ENCODE data around the gene KCNB1.

Gene KCNB1

GRCh38 chr20:49516916-49517804, 34.7 kb upstream of the KCNB1 start:
- no peak overlapping the region for H3K4me3 ChIP-seq
- no peaks in the 10 kb centered on the region for H3K27me3 ChIP-seq
- H3K36me3 ChIP-seq, result peaks cover 28 to 58% (median 44%) of the 10 kb centered on the region in 3 donors
- no peak for TF ChIP-seq CTCF (IDR thresholded peaks at IDR 0.05)
- intact Hi-C loops (cut with DNase I; ENCODE audit: low total_unique reads), result no loop called here
- H3K27ac ChIP-seq, result peak overlapping the region; percentile 43 to 75
- H3K4me1 ChIP-seq, result peaks cover 0 to 69% (median 9%) of the 10 kb centered on the region in 4 donors
- H3K9me3 ChIP-seq, result no peaks in the 10 kb centered on the region
- DNase-seq, result no peak

GRCh38 chr20:49515586-49515985, 33.1 kb upstream of the KCNB1 start:
- Histone ChIP-seq H3K27me3 (no peaks in the 10 kb centered on the region), H3K36me3 (peaks cover 34 to 58% (median 44%) of the 10 kb centered on the region in 3 donors), H3K27ac (peak overlapping the region in 1 of 2 donors; percentile 75), H3K4me3 (no peak overlapping the region), H3K9me3 (no peaks in the 10 kb centered on the region), H3K4me1 (peaks cover 0 to 70% (median 19%) of the 10 kb centered on the region in 4 donors)
- no peak for DNase-seq
- no peak for TF ChIP-seq CTCF (IDR thresholded peaks at IDR 0.05)
- intact Hi-C loops (cut with DNase I; ENCODE audit: low total_unique reads), result no loop called here

GRCh38 chr20:49513517-49513916, 31.0 kb upstream of the KCNB1 start:
- intact Hi-C loops (cut with DNase I; ENCODE audit: low total_unique reads), result no loop called here
- H3K4me1 ChIP-seq, result peaks cover 0 to 75% (median 35%) of the 10 kb centered on the region in 4 donors
- H3K27ac ChIP-seq, result peak overlapping the region; percentile 62 to 75

GRCh38 chr20:49513009-49513408, 30.5 kb upstream of the KCNB1 start:
- H3K27me3 ChIP-seq, result no peaks in the 10 kb centered on the region
- H3K4me3 ChIP-seq, result no peak overlapping the region
- peak overlapping the region; percentile 62 to 75 for H3K27ac ChIP-seq
- peaks cover 37 to 58% (median 37%) of the 10 kb centered on the region in 3 donors for H3K36me3 ChIP-seq
- intact Hi-C loops (cut with DNase I; ENCODE audit: low total_unique reads), result no loop called here
- no peak for TF ChIP-seq CTCF (IDR thresholded peaks at IDR 0.05)
- H3K9me3 ChIP-seq, result no peaks in the 10 kb centered on the region
- no peak for DNase-seq
- peaks cover 0 to 75% (median 39%) of the 10 kb centered on the region in 4 donors for H3K4me1 ChIP-seq

More at GRCh38 chr20:49513517-49513916, 31.0 kb upstream of the KCNB1 start:
- no peak for TF ChIP-seq CTCF (IDR thresholded peaks at IDR 0.05)
- no peak for DNase-seq
- H3K9me3 ChIP-seq, result no peaks in the 10 kb centered on the region
- H3K4me3 ChIP-seq, result no peak overlapping the region
- H3K27me3 ChIP-seq, result no peaks in the 10 kb centered on the region
- peaks cover 34 to 56% (median 37%) of the 10 kb centered on the region in 3 donors for H3K36me3 ChIP-seq

- peak overlapping the region; percentile 62 to 80 for H3K27ac ChIP-seq
- TF ChIP-seq CTCF (IDR thresholded peaks at IDR 0.05), result no peak
- intact Hi-C loops (cut with DNase I; ENCODE audit: low total_unique reads), result no loop called here
These were observed 29.5 kb upstream of the KCNB1 start for GRCh38 chr20:49511788-49512525.

More at GRCh38 chr20:49511788-49512525, 29.5 kb upstream of the KCNB1 start:
- Histone ChIP-seq H3K27me3 (no peaks in the 10 kb centered on the region), H3K4me3 (no peak overlapping the region), H3K36me3 (peaks cover 38 to 58% (median 47%) of the 10 kb centered on the region in 3 donors), H3K4me1 (peaks cover 0 to 75% (median 43%) of the 10 kb centered on the region in 4 donors), H3K9me3 (no peaks in the 10 kb centered on the region)
- no peak for DNase-seq

Measured in tibial artery (tissue), 4 donors.